H9 (cell line): ENCODE results near the gene PLA2G4E. TPM values are rescaled to one million over a fixed set of nuclear protein-coding genes. Genes with fewer than 3 reads are reported as not detected.

Experiments used
- DNase-seq: peaks from one replicate; pipeline ENCODE4 v3.0.0-alpha.2; 2017
- H2AFZ ChIP-seq: one replicate; pipeline ENCODE4 v1.6.1; 2013; ENCODE audit warnings: mild to moderate bottlenecking, low read length, control low read depth, moderate library complexity
- H2AK5ac ChIP-seq: 2 replicates; pipeline ENCODE4 v1.6.1; 2013; ENCODE audit warnings: low read length, control low read depth, mixed read lengths; ENCODE audit not compliant: insufficient read length
- H2BK120ac ChIP-seq: one replicate; pipeline ENCODE4 v1.6.1; 2013; ENCODE audit warnings: low read depth, mild to moderate bottlenecking, low read length, control low read depth, inconsistent platforms; ENCODE audit not compliant: poor library complexity, severe bottlenecking
- H2BK12ac ChIP-seq: 2 replicates; pipeline ENCODE4 v1.6.1; 2013; ENCODE audit warnings: low read length, control low read depth, mixed read lengths, low read depth; ENCODE audit not compliant: insufficient read length
- H2BK15ac ChIP-seq: 2 replicates; pipeline ENCODE4 v1.6.1; 2013; ENCODE audit warnings: low read depth, low read length, control low read depth
- H2BK20ac ChIP-seq: one replicate; pipeline ENCODE4 v1.6.1; 2013; ENCODE audit warnings: low read depth, mild to moderate bottlenecking, low read length, control low read depth, inconsistent platforms; ENCODE audit not compliant: poor library complexity, severe bottlenecking
- H2BK5ac ChIP-seq: 2 replicates; pipeline ENCODE4 v1.6.1; 2013; ENCODE audit warnings: low read length, control low read depth, mixed read lengths; ENCODE audit not compliant: insufficient read length
- H3K14ac ChIP-seq: 2 replicates; pipeline ENCODE4 v1.6.1; 2013; ENCODE audit warnings: low read length, control low read depth; ENCODE audit not compliant: insufficient read depth
- H3K18ac ChIP-seq: 2 replicates; pipeline ENCODE4 v1.6.1; 2013; ENCODE audit warnings: low read depth, mild to moderate bottlenecking, mixed read lengths, low read length, control low read depth; ENCODE audit not compliant: insufficient read length
- H3K23ac ChIP-seq: 2 replicates; pipeline ENCODE4 v1.6.1; 2013; ENCODE audit warnings: low read length, control low read depth, mixed read lengths, low read depth; ENCODE audit not compliant: insufficient read length
- H3K23me2 ChIP-seq: 2 replicates; pipeline ENCODE4 v1.6.1; 2013; ENCODE audit warnings: low read depth, mild to moderate bottlenecking, mixed read lengths, low read length, control low read depth; ENCODE audit not compliant: insufficient read length, poor library complexity, severe bottlenecking
- H3K27ac ChIP-seq: 2 replicates; pipeline ENCODE4 v1.5.1; 2013; ENCODE audit warnings: low read length, control low read depth, mixed read lengths, low read depth; ENCODE audit not compliant: insufficient read length
- H3K27me3 ChIP-seq: 2 replicates; pipeline ENCODE4 v1.6.1; 2013; ENCODE audit warnings: low read length, control low read depth, inconsistent platforms; ENCODE audit not compliant: insufficient read depth
- H3K4ac ChIP-seq: 2 replicates; pipeline ENCODE4 v1.6.1; 2013; ENCODE audit warnings: low read depth, mild to moderate bottlenecking, control low read depth, inconsistent platforms, low read length, moderate library complexity
- H3K4me1 ChIP-seq: 2 replicates; pipeline ENCODE4 v1.6.1; 2013; ENCODE audit warnings: low read length, control low read depth, inconsistent platforms; ENCODE audit not compliant: insufficient read depth
- H3K4me2 ChIP-seq: 2 replicates; pipeline ENCODE4 v1.6.1; 2013; ENCODE audit warnings: low read length, control low read depth, mixed read lengths; ENCODE audit not compliant: insufficient read length, insufficient read depth
- H3K56ac ChIP-seq: 2 replicates; pipeline ENCODE4 v1.6.1; 2013; ENCODE audit warnings: low read depth, mild to moderate bottlenecking, mixed read lengths, low read length, control low read depth; ENCODE audit not compliant: insufficient read length
- H3K79me1 ChIP-seq: 2 replicates; pipeline ENCODE4 v1.6.1; 2013; ENCODE audit warnings: low read depth, mild to moderate bottlenecking, moderate library complexity, low read length, control low read depth, inconsistent platforms; ENCODE audit not compliant: insufficient read depth, poor library complexity, severe bottlenecking
- H3K79me2 ChIP-seq: 2 replicates; pipeline ENCODE4 v1.6.1; 2013; ENCODE audit warnings: low read length, control low read depth, inconsistent platforms; ENCODE audit not compliant: insufficient read depth
- H3K9ac ChIP-seq: 2 replicates; pipeline ENCODE4 v1.6.1; 2013; ENCODE audit warnings: low read length, control low read depth, mixed read lengths; ENCODE audit not compliant: insufficient read length; ENCODE audit errors: extremely low read depth
- H3K9me3 ChIP-seq: one replicate; pipeline ENCODE4 v1.6.1; 2013; ENCODE audit warnings: low read depth, low read length, inconsistent platforms; ENCODE audit not compliant: control insufficient read depth
- H3T11ph ChIP-seq: one replicate; pipeline ENCODE4 v1.6.1; 2013; ENCODE audit warnings: mild to moderate bottlenecking, low read length, control low read depth, inconsistent platforms
- H4K20me1 ChIP-seq: one replicate; pipeline ENCODE4 v1.6.1; 2013; ENCODE audit not compliant: control insufficient read depth, insufficient read length, insufficient read depth
- H4K5ac ChIP-seq: 2 replicates; pipeline ENCODE4 v1.6.1; 2013; ENCODE audit warnings: low read depth, mild to moderate bottlenecking, mixed read lengths, low read length, control low read depth; ENCODE audit not compliant: insufficient read length
- H4K8ac ChIP-seq: replicated peaks from 2 replicates; pipeline ENCODE4 v1.6.1; 2013; ENCODE audit warnings: low read length, control low read depth, mixed read lengths, low read depth; ENCODE audit not compliant: insufficient read length
- H4K91ac ChIP-seq: 2 replicates; pipeline ENCODE4 v1.6.1; 2013; ENCODE audit warnings: low read depth, mild to moderate bottlenecking, moderate library complexity, mixed read lengths, low read length, control low read depth; ENCODE audit not compliant: insufficient read length
- H3K27ac Mint-ChIP-seq, 3 experiments: 2 replicates in 2 of 3; 3 replicates in 1 of 3; pipeline ENCODE4 v1.8.0; 2020 to 2021; ENCODE audit warnings: mixed read lengths in 3 of 3, mild to moderate bottlenecking in 1 of 3, moderate library complexity in 1 of 3
- H3K27me3 Mint-ChIP-seq: 2 replicates; pipeline ENCODE4 v1.8.0; 2021; ENCODE audit warnings: low read depth, mild to moderate bottlenecking, moderate library complexity, mixed read lengths
- H3K36me3 Mint-ChIP-seq, 3 experiments: 2 replicates in 2 of 3; 3 replicates in 1 of 3; pipeline ENCODE4 v1.8.0; 2020 to 2021; ENCODE audit warnings: low read depth in 3 of 3, mixed read lengths in 3 of 3; ENCODE audit not compliant: insufficient read depth in 1 of 3
- H3K4me1 Mint-ChIP-seq, 2 experiments: 2 replicates each; pipeline ENCODE4 v1.8.0; 2020; ENCODE audit warnings: mixed read lengths in 2 of 2
- H3K4me3 Mint-ChIP-seq, 2 experiments: 2 replicates in 1 of 2; 3 replicates in 1 of 2; pipeline ENCODE4 v1.8.0; 2020 to 2021; ENCODE audit warnings: mild to moderate bottlenecking in 2 of 2, mixed read lengths in 2 of 2, moderate library complexity in 1 of 2
- H3K9me3 Mint-ChIP-seq, 2 experiments: 2 replicates in 1 of 2; 3 replicates in 1 of 2; pipeline ENCODE4 v1.8.0; 2020; ENCODE audit warnings: mild to moderate bottlenecking in 2 of 2, mixed read lengths in 2 of 2, moderate library complexity in 1 of 2
- CTCF ChIP-seq: fragments of 200-600 bp; sonication (generic); conservative IDR thresholded peaks from 3 replicates; pipeline ENCODE4 v1.8.0; 2021; ENCODE audit warnings: antibody characterized with exemption, mild to moderate bottlenecking
- WGBS: extraction: QIAGEN DNeasy Blood & Tissue Kit; methylation state at CpG from one replicate; pipeline ENCODE4 v1.1.7; 2013; ENCODE audit warnings: missing lambda C conversion rate, low lambda C conversion rate, mixed read lengths; ENCODE audit not compliant: insufficient read length; ENCODE audit errors: extremely low coverage; 5-methylcytosine and 5-hydroxymethylcytosine counted together
- total RNA-seq: library from RNA; stranded (reverse); gene quantifications from 2 replicates; pipeline ENCODE4 v1.2.1, GENCODE V29; 2021

Gene PLA2G4E
- total RNA-seq, 1 experiment from 2014 or later = not detected

- H4K20me1 ChIP-seq = no peaks in the 10 kb centered on the region
- H2AFZ ChIP-seq = no peak overlapping the region
- no peak overlapping the region for H3K9ac ChIP-seq
- no peak overlapping the region for H3K14ac ChIP-seq
- H3K23me2 ChIP-seq = no peaks in the 10 kb centered on the region
- no peak overlapping the region for H2BK5ac ChIP-seq
- H3K56ac ChIP-seq = no peak overlapping the region
- no peaks in the 10 kb centered on the region for H3K9me3 ChIP-seq
- Mint-ChIP-seq H3K4me3 (no peak overlapping the region), H3K27ac (peak overlapping the region in 1 of 3 experiments; percentile 20; a peak in 1 of 7 replicates), H3K4me1 (peaks cover 6 to 7% of the 10 kb centered on the region in 2 experiments), H3K36me3 (no peaks in the 10 kb centered on the region), H3K9me3 (no peaks in the 10 kb centered on the region), H3K27me3 (peaks cover 2% of the 10 kb centered on the region; the same call in 1 of the 2 replicates)
- H3K4ac ChIP-seq = no peak overlapping the region
- H2BK20ac ChIP-seq = no peak overlapping the region
- no peak for TF ChIP-seq CTCF
- no peak overlapping the region for H2AK5ac ChIP-seq
- H2BK120ac ChIP-seq = no peak overlapping the region
- H2BK12ac ChIP-seq = no peak overlapping the region
- no CpG with 5 or more reads among the region's 7 CpGs for WGBS
- no peak overlapping the region for H4K91ac ChIP-seq
- H3K23ac ChIP-seq = no peak overlapping the region
- no peak overlapping the region for H4K5ac ChIP-seq
- H3K18ac ChIP-seq = no peak overlapping the region
- no peak overlapping the region for H3T11ph ChIP-seq
- H4K8ac ChIP-seq = no peak overlapping the region
- DNase-seq = no peak
- H2BK15ac ChIP-seq = no peak overlapping the region
- H3K4me1 ChIP-seq = no peaks in the 10 kb centered on the region; the same call in 1 of the 2 replicates
- H3K27ac ChIP-seq = no peak overlapping the region
- H3K27me3 ChIP-seq = no peaks in the 10 kb centered on the region
- H3K4me2 ChIP-seq = no peak overlapping the region
- no peaks in the 10 kb centered on the region for H3K79me1 ChIP-seq
- H3K79me2 ChIP-seq = no peaks in the 10 kb centered on the region
Observed at GRCh38 chr15:41990243-41990605, 30.6 kb downstream of the PLA2G4E start.
